HG02678 (cell line): Measurements from ENCODE around the gene NKAP.
"Not testable (repeated sequence)": the region's sequence is repeated elsewhere in the genome, so short reads cannot be mapped to it uniquely, and the experiment has no call there.

Experiments used
- ATAC-seq: cut with Tn5 transposase; IDR thresholded peaks from one replicate; pipeline ENCODE4 v1.9.1; 2021; ENCODE audit warnings: mild to moderate bottlenecking, moderate library complexity; ENCODE audit not compliant: unreplicated experiment

The NKAP gene

DNA sequence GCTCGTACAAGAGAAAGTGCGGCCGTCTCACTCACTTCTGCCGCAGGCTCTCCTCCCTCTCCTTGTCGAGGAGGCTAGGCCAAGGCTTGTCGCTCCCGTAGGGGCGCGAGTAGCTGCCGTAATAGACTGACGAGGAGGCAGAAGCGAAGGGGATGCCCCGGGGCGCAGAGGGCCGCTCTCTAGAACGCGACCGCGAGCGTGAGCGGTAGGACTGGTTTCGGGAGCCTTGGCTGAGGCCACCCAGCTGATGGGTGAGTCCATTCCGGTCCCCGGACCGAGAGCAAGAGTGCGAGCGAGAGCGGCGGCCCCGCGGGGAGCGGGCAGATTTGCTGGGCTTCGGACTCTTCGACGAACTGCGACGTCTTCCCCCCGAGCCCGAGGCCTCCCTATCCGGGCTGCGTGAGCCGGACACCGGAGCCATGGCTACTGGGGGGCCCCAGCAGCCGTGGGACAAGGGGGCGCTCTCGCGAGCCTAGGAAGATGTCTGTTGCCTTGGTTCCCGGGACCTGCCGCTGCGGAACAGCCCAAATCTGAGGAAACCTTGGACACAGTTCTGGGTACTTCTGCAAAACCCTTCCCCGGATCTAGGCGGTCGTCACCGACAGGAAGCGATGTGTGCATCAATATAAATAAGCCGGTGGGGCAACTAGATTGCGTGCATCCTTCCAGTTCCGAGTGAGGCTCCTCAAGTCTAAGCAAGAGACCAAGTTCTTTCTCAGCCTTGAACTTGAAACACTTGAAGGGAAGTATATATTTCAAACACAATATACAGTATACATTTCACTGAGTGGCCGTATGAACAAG lies at the start of gene NKAP:
TSS of gene NKAP (minus strand) at position 567 of the 804 bp plus-strand sequence. CDS start at position 421, 146 bp downstream.
- peak; percentile 73 for ATAC-seq

DNA sequence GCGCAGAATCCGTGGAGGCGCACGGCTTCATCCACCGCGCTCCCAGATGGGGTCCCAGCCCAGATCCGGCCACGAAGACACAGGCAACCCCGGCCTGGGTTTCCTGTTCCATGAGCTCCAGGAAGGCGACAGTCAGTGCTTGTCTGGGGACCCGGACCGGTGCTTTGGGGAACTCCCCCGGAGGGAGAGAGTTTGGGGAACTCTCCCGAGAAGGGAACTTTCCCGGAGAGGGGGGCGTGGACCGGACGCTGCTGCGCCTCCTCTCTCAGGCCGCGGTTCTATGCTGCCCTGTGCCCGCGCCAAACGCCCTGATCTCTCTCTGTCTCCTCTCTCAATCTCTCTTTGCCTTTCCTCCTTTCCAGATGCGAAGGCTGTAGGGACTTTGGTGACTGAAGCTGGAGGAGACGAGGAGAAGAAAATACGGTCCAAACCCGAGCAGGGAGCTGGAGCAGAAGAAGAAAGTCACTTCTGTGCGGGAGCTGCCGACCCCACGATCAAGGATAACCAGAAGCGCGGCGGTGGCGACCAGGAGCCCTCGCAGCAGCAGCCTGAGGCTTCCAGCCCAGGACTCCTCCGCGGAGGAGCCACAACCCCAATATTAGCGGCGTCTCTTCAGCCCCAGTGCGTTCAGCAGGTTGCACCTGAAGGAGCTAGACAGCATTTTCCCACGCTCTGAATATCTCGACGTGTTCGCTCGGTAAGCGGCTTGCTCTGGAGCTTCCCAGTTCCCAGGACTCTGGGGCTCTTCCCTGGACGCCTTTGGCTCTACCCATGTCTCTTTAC lies 47.6 kb upstream of the NKAP start:
- ATAC-seq = no peak

DNA sequence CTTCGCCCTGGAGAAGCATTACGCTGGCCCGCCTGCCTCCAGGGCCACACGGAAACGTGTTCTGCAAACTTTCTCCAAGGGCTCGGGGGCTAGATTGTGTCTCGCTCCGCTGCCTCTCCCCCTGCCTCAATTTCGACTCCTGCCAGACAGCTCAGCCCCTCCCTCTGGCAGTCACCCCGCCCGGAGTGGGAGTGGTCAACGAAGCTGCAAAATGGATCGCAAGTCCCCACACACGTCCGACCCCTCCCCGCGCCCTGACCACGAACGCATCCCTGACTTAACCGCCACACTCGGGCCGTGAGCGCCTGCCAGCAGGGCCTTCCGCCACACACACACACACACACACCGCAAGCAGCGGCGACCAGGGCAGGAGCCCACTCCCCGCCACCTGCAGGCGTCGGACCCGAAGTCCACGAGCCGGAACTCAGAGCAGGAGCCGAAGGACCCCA lies 47.0 kb upstream of the NKAP start:
- no peak for ATAC-seq

DNA sequence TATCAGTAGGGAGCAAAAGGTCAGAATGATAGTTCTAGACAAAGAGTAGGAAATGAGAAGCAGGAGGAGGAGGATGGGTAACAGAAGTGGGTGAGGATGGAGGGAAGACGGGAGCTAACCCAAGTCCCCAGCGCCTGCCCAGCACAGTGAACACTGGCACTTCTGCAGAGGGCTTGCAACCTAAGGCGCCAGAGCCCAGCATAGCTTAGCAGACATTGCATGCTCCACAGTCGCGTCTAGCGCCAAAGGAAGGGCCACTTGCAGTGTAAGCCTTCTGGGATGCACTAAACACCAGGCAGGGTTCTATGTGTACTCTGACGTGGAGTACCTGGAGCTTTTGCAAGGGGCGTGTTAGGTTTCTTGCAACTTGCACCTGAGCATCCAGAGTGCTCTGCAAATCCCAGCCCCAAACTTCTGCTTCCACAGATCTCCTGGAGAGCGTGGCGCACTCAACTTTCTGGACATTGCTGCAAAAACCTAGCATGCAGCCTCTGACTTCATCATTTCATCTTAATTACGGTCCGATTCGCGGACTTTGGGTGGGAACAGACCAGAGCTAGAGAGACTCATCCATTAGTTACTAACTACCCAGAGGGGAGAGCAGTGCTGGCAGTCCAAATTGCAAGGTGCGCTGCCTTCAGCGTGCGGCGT lies 46.5 kb upstream of the NKAP start:
- ATAC-seq = no peak

DNA sequence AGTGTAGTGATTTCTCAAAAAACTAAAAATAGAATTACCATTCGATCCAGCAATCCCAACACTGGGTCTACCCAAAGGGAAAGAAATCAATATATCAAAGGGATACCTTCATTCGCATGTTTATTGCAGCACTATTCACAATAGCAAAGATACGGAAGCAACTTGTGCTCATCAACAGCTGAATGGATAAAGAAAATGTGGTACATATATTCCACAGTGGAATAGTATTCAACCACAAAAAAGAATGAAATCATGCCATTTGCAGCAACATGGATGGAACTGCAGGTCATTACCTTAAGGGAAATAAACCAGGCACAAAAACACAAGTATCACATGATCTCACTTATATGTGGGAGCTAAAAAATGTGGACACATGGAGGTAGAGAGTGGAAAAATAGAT lies 42.7 kb upstream of the NKAP start:
- no peak for ATAC-seq

DNA sequence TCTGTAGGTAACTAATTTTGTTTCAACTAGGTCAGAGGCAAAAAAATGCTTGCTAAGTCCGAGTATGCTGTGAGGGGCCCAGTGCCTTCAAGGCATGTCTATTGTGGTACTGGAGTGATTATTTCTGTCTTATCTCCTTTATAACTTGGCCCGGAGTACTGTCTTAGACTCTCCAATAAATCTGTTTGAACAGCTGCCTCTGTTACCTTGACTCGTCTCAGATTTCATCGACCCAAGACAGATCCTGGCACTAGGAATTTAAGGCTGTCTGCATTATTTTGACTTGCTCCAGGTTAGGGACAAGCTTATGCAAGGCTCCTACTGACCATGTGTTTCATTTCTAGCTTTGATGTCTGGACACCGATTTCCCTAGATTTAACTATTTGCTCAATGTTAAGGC lies 41.1 kb upstream of the NKAP start:
- ATAC-seq = no peak

DNA sequence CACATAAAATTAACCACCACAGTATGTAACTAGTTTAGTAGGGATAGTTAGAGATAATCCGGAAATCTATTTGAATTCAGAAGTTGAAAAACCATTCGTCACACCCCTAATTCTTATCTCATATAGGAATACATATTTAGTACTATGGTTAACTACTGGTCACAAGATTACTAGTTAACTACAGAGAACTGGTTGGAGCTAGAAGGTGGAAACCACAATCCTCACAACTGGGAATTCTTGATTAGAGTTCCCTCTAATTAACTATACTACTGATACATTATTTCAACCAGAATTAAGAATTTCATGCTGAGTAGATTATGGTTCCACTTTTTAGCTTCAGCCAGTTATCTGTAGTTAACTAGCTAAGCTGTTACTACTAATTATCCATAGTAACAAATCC lies 39.9 kb upstream of the NKAP start:
- no peak for ATAC-seq

DNA sequence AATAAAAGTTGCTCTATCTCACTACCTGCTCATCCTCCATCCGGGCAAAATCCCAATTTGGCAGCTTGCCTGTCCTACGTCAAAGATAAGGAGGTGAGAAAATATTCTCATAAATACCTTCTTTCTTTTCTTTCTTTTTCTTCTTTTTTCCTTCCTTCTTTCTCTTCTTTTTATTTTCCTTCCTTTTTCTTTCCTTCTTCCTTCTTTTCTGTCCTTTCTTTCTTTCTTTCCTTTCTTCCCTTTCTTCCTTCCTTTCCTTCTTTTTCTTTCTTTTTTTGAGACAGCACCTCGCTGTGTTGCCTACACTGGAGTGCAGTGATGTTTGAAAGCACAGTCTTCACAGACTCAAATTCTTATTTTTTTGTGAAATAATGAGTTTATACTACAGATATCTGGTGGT lies 38.6 kb upstream of the NKAP start:
- no peak for ATAC-seq

DNA sequence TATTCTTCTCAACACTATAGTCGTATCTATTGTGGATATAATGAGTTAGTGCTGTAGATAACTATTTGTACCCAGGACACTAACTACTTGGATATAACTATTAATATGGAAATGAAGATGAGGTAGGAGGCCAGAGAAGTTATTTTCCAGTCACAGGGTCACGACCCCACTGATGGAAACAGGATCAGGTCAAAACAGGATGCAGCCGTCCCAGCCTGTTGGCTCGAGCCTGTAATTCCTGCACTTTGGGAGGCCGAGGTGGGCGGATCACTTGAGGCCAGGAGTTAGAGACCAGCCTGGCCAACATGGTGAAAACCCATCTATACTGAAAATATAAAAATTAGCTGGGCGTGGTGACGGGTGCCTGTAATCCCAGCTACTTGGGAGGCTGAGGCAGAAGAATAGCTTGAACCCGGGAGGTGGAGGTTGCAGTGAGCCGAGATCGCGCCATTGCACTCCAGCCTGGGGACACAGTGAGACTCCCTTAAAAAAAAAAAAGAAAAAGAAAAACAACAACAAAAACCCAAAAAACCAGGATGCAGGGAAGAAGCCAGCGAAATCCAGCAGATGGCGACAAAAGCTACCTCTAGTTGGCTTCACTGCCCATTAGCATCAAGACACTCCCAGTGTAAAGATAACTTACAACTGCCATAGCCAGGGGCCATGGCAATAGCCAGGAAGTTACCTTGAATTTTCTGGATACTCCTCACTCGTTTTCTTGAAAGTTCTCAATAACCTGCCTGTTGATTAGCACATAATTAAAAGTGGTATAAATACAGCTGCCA lies 37.9 kb upstream of the NKAP start:
- no peak for ATAC-seq

DNA sequence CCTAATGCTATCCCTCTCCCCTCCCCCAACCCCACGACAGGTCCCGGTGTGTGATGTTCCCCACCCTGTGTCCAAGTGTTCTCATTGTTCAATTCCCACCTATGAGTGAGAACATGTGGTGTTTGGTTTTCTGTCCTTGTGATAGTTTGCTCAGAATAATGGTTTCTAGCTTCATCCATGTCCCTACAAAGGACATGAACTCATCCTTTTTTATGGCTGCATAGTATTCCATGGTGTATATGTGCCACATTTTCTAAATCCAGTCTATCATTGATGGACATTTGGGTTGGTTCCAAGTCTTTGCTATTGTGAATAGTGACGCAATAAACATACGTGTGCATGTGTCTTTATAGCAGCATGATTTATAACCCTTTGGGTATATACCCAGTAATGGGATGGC lies 33.6 kb upstream of the NKAP start:
- ATAC-seq = not testable (repeated sequence)

DNA sequence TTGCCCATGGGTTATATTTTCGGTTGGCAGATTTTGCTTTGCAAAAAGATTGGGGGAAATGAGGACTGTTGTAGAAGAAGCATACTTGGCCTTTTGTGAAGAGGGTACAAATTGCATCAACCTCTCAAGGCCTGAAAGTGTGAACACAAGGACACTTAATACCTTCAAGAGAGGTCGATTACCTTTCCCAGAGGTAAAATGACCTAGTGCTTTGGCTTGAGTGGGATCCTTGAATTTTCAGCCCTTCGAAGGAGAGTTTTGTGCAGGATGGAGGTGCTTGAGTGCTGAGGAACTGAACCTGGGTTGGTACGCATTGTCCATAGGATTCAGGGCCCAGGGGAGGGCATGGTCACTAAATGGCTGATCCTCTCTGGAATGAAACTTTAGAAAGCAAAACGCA lies 27.6 kb upstream of the NKAP start:
- ATAC-seq = no peak

DNA sequence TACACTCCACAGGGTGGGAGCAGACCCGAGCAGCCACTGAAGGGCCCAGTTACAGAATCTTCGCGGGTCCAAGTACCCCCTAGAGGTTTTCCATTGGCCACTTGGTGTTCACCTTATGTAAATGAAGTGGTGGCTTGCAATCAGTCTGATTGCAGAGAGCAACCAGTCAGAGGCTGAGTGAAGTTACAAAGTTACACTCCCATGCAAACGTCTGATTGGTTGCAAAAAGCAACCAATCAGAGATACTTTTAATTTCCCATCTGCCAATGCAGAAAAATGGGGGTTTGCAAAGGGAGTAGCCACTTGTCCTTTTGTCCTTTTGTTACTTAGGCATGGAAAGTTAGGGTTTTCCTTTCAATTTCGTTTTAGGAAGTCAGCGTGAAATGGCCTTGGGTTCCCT lies 27.0 kb upstream of the NKAP start:
- no peak for ATAC-seq

DNA sequence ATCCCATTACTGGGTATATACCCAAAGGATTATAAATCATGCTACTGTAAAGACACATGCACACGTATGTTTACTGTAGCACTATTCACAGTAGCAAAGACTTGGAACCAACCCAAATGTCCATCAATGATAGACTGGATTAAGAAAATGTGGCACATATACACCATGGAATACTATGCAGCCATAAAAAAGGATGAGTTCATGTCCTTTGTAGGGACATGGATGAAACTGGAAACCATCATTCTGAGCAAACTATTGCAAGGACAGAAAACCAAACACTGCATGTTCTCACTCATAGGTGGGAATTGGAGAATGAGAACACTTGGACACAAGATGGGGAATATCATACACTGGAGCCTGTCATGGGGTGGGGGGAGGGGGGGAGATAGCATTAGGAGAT lies 23.3 kb upstream of the NKAP start:
- not testable (repeated sequence) for ATAC-seq

DNA sequence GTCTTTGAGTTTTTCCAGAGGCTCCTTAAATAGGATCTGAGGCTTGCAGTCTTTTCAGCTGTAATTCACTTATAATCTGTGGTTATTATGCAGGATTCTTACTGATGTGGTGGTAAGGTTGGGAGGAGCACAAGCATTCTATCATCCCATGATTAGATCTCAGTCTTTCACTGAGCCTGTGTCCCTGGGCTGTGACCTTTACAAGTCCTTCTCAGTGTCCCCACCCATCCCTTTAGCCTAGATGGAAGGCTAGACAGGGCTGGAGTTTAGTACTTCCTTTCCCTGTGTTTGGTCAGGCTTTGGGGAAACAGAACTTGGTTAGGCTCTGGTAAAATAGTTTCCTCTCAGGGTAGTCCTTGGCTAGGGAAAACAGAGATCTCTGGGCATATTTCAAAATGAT lies 17.1 kb upstream of the NKAP start:
- ATAC-seq = no peak

DNA sequence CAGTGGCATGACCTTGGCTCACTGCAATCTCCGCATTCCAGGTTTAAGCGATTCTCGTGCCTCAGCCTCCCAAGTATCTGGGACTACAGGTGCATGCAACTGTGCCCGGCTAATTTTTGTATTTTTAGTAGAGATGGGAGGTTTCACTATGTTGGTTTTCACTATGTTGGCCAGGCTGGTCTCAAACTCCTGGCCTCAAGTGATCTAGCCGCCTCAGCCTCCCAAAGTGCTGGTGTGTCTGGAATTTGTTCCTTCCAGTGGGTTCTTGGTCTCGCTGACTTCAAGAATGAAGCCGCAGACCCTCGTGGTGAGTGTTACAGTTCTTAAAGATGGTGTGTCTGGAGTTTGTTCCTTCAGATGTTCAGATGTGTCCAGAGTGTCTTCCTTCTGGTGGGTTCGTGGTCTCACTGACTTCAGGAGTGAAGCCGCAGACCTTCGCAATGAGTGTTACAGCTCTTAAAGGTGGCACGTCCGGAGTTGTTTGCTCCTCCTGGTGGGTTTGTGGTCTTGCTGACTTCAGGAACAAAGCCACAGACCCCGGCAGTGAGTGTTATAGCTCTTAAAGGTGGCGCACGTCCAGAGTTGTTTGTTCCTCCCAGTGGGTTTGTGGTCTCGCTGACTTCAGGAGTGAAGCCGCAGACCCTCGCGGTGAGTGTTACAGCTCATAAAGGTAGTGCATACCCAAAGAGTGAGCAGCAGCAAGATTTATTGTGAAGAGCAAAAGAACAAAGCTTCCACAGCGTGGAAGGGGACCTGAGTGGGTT lies 12.4 kb upstream of the NKAP start:
- not testable (repeated sequence) for ATAC-seq

DNA sequence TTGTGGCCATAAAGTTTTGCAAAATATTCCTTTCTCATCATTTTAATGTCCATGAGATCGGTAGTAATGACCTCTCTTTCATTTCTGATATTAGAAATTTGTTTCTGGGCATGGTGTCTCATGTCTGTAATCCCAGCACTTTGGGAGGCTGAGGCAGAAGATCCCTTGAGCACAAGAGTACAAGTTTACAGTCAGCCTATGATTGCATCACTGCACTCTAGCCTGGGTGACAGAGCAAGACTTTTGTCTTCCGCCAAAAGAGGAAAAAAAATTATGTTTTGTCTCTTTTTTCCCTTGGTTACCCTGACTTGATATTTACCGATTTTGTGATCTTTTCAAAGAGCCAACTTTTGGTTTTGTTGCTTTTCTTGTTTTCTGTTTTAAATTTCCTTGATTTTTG lies 10.8 kb upstream of the NKAP start:
- no peak for ATAC-seq

DNA sequence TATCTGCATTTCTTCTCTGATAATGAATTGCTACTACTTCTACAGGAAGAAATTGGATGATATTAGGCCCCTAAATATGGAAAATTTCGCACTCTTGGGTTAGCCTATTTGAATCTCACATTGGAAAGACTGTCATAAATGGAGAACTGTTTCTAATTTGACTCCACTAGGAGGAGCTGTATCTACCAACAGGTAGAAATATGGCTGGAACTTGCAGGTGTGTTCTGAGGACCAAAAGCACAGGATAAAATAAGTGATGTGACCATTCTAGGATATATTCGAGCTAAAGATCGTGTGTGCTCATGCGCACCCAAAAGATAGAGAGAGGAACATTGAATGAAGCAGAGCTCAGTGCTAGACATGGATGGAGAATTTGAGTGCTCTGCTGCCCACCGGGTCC lies 4.8 kb upstream of the NKAP start:
- no peak for ATAC-seq

DNA sequence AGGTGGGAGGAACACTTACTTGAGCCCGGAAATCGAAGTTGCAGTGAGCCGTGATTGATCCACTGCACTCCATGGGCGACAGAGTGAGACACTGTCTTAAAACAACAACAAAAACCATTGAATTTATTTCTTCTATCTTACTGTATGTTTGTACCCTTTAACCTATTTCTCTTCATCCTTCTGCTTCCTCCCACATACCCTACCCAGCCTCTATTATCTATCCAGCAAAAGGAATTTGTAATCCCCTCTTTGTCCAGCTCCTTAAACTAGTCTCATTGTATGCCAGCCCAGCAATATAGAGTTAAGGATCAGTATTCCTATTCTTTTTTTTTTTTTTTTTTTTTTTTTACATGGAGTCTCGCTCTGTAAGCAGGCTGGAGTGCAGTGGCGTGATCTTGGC lies 1.9 kb upstream of the NKAP start:
- no peak for ATAC-seq

DNA sequence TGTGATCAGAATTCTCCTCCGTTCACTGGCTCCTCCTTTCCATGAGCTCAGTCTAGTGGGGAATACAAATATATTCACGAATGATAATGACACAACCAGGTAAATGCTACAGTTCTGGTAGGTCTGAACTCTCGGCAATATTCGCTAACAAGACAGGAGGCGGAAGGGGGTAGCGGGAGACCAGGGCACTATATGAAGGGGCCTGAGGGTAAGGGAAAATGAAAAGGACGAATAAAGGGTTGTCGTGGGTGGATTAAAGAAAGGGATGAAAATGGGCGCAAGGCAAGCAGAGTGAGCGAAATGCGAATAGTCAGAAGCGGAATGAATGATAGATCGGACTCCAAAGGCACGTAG lies 743 bp downstream of the NKAP start:
- ATAC-seq = peak; percentile 9

DNA sequence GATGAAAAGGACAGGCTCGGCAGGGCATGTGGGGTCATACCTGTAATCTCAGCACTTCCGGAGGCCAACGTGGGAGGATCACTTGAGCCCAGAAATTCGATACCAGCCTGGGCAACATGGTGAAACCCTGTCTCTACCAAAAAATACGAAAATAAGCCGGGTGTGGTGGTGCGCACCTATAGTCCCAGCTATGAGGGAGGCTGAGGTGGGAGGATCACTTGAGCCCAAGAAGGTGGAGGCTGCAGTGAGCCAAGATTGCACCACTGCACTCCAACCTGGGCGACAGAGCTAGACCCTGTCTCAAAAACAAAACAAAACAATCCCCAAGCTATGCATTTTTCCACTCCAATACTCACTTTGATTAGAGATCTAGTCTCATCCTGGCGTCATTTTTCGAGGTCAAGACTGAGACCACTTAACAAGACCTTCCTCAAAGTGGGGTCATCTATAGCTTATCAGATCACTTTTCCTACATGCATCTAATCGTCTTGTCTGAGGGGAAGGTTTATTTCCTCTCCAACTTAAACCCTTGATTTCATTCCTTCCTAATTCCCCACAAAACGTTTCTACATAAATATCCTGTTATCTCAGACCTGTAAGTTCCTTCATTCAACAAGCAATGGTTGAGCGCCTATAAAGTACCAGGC lies 1.3 kb downstream of the NKAP start:
- no peak for ATAC-seq
